Spleen (tissue), 11 donors: ENCODE data around the gene GABRE. TPM values are rescaled to one million over a fixed set of nuclear protein-coding genes. Genes with fewer than 3 reads are reported as not detected.

Source experiments
- DNase-seq: peaks from one replicate; pipeline ENCODE4 v3.0.0-alpha.2; 2020
- H3K27ac ChIP-seq, 8 donors: fragments of 200-600 bp; sonication (generic) in 7 of 8; 1 replicate in 4 of 8; 2 replicates in 4 of 8; pipeline versions ENCODE4 v1.5.0 to v1.8.0; 2016 to 2021; ENCODE audit warnings: inconsistent platforms in 4 of 8, mild to moderate bottlenecking in 4 of 8, moderate library complexity in 1 of 8
- H3K27me3 ChIP-seq, 7 donors: fragments of 200-600 bp; sonication (generic) in 6 of 7; replicated peaks in 1 of 7; 1 replicate in 4 of 7; 2 replicates in 3 of 7; pipeline versions ENCODE4 v1.5.0 to v1.8.0; 2016 to 2021; ENCODE audit warnings: inconsistent platforms in 3 of 7, mild to moderate bottlenecking in 1 of 7
- H3K36me3 ChIP-seq, 6 donors: fragments of 200-600 bp; sonication (generic) in 5 of 6; 1 replicate in 4 of 6; 2 replicates in 2 of 6; pipeline versions ENCODE4 v1.5.0 to v1.8.0; 2016 to 2021; ENCODE audit warnings: inconsistent platforms in 2 of 6
- H3K4me1 ChIP-seq, 6 donors: fragments of 200-600 bp; sonication (generic) in 5 of 6; 1 replicate in 3 of 6; 2 replicates in 3 of 6; pipeline versions ENCODE4 v1.5.0 to v1.8.0; 2016 to 2021; ENCODE audit warnings: inconsistent platforms in 3 of 6
- H3K4me3 ChIP-seq, 8 donors: fragments of 200-600 bp; sonication (generic) in 7 of 8; 1 replicate in 4 of 8; 2 replicates in 4 of 8; pipeline versions ENCODE4 v1.5.0 to v1.8.0; 2016 to 2021; ENCODE audit warnings: inconsistent platforms in 4 of 8, mild to moderate bottlenecking in 4 of 8, moderate library complexity in 2 of 8
- H3K9me3 ChIP-seq, 8 donors: fragments of 200-600 bp; sonication (generic) in 7 of 8; 1 replicate in 4 of 8; 2 replicates in 4 of 8; pipeline versions ENCODE4 v1.5.0 to v1.8.0; 2016 to 2021; ENCODE audit warnings: inconsistent platforms in 4 of 8
- POLR2A ChIP-seq, 3 donors: fragments of 450-650 bp; IDR thresholded peaks; one replicate each; pipeline ENCODE4 v1.5.1; 2017; ENCODE audit warnings: antibody characterized with exemption in 3 of 3, mild to moderate bottlenecking in 1 of 3
- POLR2AphosphoS5 ChIP-seq, 3 donors: sonication (generic); formaldehyde crosslinking; IDR thresholded peaks; one replicate each; pipeline ENCODE4 v1.5.1; 2017; ENCODE audit warnings: antibody characterized with exemption in 3 of 3
- WGBS, 5 donors: extraction: QIAGEN DNeasy Blood & Tissue Kit in 3 of 5; methylation state at CpG; one replicate each; pipeline versions ENCODE4 v1.1.5 to v1.1.7; 2013 to 2018; 5-methylcytosine and 5-hydroxymethylcytosine counted together
- intact Hi-C: fragments of 100-400 bp; cut with DNase I; formaldehyde crosslinking; loops from one replicate; pipeline ENCODE4 v1.15.0; 2023; ENCODE audit warnings: low total_unique reads
- polyA plus RNA-seq, 3 donors: library from polyadenylated mRNA; stranded (reverse); fragments of 200-250 nt; gene quantifications; one replicate each; pipeline ENCODE4 v1.2.1, GENCODE V29; 2013
- total RNA-seq, 7 donors: library from RNA; depleted of rRNA in 3 of 7; stranded (reverse); fragments of >200 nt in 3 of 7; fragmentation: NEBNext Ultra II Directional in 4 of 7; extraction: Animal tissue kit (Norgen Biotek cat#: 25700) in 4 of 7; gene quantifications; one replicate each; pipeline versions ENCODE4 v1.1.0 to v1.2.1, GENCODE V29; 2016 to 2021
- TF ChIP-seq, protein P1 (sequence below), 11 experiments: fragments of 200-600 bp in 7 of 11; fragments of 450-650 bp in 4 of 11; sonication (generic) in 4 of 11; IDR thresholded peaks in 8 of 11; conservative IDR thresholded peaks in 3 of 11; 1 replicate in 7 of 11; 2 replicates in 4 of 11; pipeline versions ENCODE4 v1.4.0 to v1.8.0; 2016 to 2021; ENCODE audit warnings: antibody characterized with exemption in 11 of 11, inconsistent platforms in 4 of 11, mild to moderate bottlenecking in 1 of 11
- donor health status: healthy with polysubstance abuse.
- donor health status: DM: no; HTN: no; CAD: no; lungs with moderate emphysema.
- donor health status: DM: no; HTN: no; CAD: no.
- donor health status: Bipolar disorder and iron deficiency.
- donor health status: healthy.
- donor health status: DM: no; HTN: no; CAD: no.
- donor health status: DM: yes; HTN: yes; CAD: no.

GABRE gene
- total and polyA plus RNA-seq, 10 donors: 1.8 to 32.6 (median 19.7) TPM

DNA sequence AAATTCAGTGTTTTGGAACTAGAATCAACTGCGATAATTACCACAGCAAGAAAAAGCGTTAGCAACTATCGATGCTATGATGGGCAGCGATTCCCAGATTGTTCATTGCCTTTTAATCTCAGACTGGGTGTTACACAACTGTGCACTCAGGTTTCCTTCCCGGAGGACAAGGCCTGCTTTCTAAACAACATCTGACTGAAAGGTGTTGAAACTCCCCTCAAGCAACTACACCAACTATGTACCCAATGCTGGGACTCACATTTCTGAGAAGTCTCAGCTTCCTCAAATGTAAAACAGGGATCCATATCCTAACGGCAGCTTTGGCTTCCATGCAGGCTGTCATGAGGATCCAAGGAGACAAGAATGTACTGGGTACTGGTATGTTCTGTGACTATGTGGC is 8.2 kb downstream of the GABRE start:
- Histone ChIP-seq H3K36me3 (peaks cover 0 to 9% (median 0%) of the 10 kb centered on the region in 6 donors), H3K9me3 (no peaks in the 10 kb centered on the region), H3K27ac (no peak overlapping the region), H3K4me3 (no peak overlapping the region), H3K27me3 (no peaks in the 10 kb centered on the region), H3K4me1 (no peaks in the 10 kb centered on the region)
- DNase-seq: no peak
- WGBS, 5 donors: 87 to 99% (median 94%) methylated on average over 6 of the region's 6 CpGs
- no peak for TF ChIP-seq POLR2AphosphoS5 (IDR thresholded peaks at IDR 0.05)
- TF ChIP-seq, protein P1, sequence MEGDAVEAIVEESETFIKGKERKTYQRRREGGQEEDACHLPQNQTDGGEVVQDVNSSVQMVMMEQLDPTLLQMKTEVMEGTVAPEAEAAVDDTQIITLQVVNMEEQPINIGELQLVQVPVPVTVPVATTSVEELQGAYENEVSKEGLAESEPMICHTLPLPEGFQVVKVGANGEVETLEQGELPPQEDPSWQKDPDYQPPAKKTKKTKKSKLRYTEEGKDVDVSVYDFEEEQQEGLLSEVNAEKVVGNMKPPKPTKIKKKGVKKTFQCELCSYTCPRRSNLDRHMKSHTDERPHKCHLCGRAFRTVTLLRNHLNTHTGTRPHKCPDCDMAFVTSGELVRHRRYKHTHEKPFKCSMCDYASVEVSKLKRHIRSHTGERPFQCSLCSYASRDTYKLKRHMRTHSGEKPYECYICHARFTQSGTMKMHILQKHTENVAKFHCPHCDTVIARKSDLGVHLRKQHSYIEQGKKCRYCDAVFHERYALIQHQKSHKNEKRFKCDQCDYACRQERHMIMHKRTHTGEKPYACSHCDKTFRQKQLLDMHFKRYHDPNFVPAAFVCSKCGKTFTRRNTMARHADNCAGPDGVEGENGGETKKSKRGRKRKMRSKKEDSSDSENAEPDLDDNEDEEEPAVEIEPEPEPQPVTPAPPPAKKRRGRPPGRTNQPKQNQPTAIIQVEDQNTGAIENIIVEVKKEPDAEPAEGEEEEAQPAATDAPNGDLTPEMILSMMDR (IDR thresholded peaks at IDR 0.05 in 8 of 11, conservative IDR thresholded peaks at IDR 0.05 in 3 of 11): no peak
- TF ChIP-seq POLR2A (IDR thresholded peaks at IDR 0.05): no peak
- intact Hi-C loops: no loop called here

DNA sequence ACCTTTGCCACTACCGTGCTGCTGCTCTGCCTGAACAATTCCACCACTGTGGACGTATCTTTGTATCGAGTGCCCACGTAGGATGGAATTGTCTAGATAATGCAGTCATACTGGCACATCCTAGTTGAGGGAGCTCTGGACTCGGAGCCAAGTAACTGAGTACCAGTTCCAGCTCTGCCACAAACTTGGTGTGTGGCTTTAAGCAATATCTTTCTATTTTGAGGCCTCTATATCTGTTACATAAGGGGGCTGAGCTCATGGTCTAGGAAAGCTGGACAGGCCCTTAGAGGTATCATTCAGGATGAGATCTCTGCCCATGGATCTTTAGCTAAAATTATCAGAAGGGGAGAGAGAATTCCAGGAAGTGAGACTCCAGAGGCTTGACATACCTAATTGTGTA is 12.4 kb downstream of the GABRE start:
- intact Hi-C loops: no loop called here
- Histone ChIP-seq H3K27ac (no peak overlapping the region), H3K9me3 (no peaks in the 10 kb centered on the region), H3K27me3 (no peaks in the 10 kb centered on the region), H3K36me3 (peaks cover 0 to 8% (median 0%) of the 10 kb centered on the region in 6 donors), H3K4me1 (no peaks in the 10 kb centered on the region), H3K4me3 (no peak overlapping the region)
- DNase-seq: no peak
- WGBS, 5 donors: 68 to 90% (median 82%) methylated on average over 3 to 5 of the region's 5 CpGs
- TF ChIP-seq POLR2A (IDR thresholded peaks at IDR 0.05) (no peak), POLR2AphosphoS5 (IDR thresholded peaks at IDR 0.05) (no peak)
- TF ChIP-seq, protein P1 (IDR thresholded peaks at IDR 0.05 in 8 of 11, conservative IDR thresholded peaks at IDR 0.05 in 3 of 11): no peak

DNA sequence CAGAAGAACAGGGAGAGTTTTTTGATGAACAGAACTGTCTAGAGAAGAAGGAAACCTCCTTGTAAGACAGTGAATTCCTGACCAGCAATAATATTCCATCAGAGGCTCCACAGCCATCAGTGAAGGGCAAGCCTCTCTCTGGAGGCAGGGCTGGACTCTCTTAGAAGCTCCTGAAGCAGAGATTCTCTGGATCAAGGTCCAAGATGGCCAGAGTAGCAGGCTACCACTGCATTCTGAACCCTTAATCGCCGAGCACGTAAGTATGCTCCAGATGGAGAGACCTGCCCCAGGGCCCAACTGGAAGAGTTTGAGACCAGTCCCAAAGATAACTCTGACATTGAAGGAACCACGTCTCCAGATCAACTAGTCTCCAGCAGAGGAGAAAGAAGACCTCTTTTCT is 16.4 kb downstream of the GABRE start:
- 83 to 94% (median 87%) methylated on average over 4 of the region's 4 CpGs for WGBS, 5 donors
- TF ChIP-seq, protein P1 (IDR thresholded peaks at IDR 0.05 in 8 of 11, conservative IDR thresholded peaks at IDR 0.05 in 3 of 11): no peak
- no peak for TF ChIP-seq POLR2AphosphoS5 (IDR thresholded peaks at IDR 0.05)
- intact Hi-C loops: no loop called here
- Histone ChIP-seq H3K27ac (no peak overlapping the region), H3K4me3 (no peak overlapping the region), H3K9me3 (no peaks in the 10 kb centered on the region), H3K4me1 (no peaks in the 10 kb centered on the region), H3K36me3 (peaks cover 0 to 8% (median 0%) of the 10 kb centered on the region in 6 donors), H3K27me3 (peaks cover 0 to 1% (median 0%) of the 10 kb centered on the region in 7 donors)
- no peak for DNase-seq

DNA sequence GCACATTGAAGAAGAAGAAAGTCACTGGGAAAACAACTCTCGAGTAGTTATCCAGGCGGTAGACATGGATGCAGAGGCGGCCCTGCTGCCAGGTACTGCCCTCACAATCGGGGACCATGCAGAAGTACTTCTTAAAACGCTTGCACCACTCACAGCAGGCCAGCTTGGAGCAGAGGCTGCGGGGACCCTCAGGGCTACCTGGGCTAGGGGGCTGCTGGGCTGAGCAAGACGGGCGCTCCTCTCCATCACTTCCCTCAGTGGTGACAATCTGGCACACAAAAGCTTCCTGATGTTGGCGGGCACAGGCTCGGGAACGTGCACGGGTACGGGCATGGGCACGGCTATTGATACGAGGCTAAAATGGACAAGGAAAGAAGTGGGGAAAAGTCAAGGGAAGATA is 19.7 kb downstream of the GABRE start:
- H3K4me1 ChIP-seq: no peaks in the 10 kb centered on the region
- no peak overlapping the region for H3K4me3 ChIP-seq
- no peak overlapping the region for H3K27ac ChIP-seq
- peaks cover 0 to 8% (median 0%) of the 10 kb centered on the region in 6 donors for H3K36me3 ChIP-seq
- peaks cover 0 to 7% (median 0%) of the 10 kb centered on the region in 7 donors for H3K27me3 ChIP-seq
- no peak for DNase-seq
- no peaks in the 10 kb centered on the region for H3K9me3 ChIP-seq
- no peak for TF ChIP-seq POLR2AphosphoS5 (IDR thresholded peaks at IDR 0.05)
- TF ChIP-seq, protein P1 (IDR thresholded peaks at IDR 0.05 in 8 of 11, conservative IDR thresholded peaks at IDR 0.05 in 3 of 11): no peak
- TF ChIP-seq POLR2A (IDR thresholded peaks at IDR 0.05): no peak
- 84 to 96% (median 89%) methylated on average over 15 of the region's 15 CpGs for WGBS, 5 donors
- intact Hi-C loops: no loop called here
